ENCODE measurements around the gene MEGF11. TPM values are rescaled to one million over a fixed set of nuclear protein-coding genes. Genes with fewer than 3 reads are reported as not detected.

MEGF11 gene
- total and polyA plus RNA-seq, 9 donors = 0.04 to 11.4 (median 0.40) TPM; not detected in 2

GRCh38 chr15:65948383-65948782 is 305.2 kb downstream of the MEGF11 start:
- Histone ChIP-seq H3K9me3 (no peaks in the 10 kb centered on the region), H3K4me3 (no peak overlapping the region), H3K4me1 (ENCODE audit: insufficient read depth) (no peaks in the 10 kb centered on the region), H3K27ac (no peak overlapping the region), H3K36me3 (no peaks in the 10 kb centered on the region), H3K27me3 (no peaks in the 10 kb centered on the region)
- DNase-seq = no peak
- no peak for TF ChIP-seq CTCF (IDR thresholded peaks at IDR 0.05)
- intact Hi-C loops (cut with DNase I) = no loop called here
- 76 to 82% (median 76%) methylated on average over 8 of the region's 8 CpGs for WGBS, 3 donors

- intact Hi-C loops (cut with DNase I) = no loop called here
- Histone ChIP-seq H3K4me1 (ENCODE audit: insufficient read depth) (no peaks in the 10 kb centered on the region), H3K36me3 (no peaks in the 10 kb centered on the region), H3K27me3 (no peaks in the 10 kb centered on the region), H3K27ac (no peak overlapping the region), H3K9me3 (no peaks in the 10 kb centered on the region), H3K4me3 (no peak overlapping the region)
- TF ChIP-seq CTCF (IDR thresholded peaks at IDR 0.05) (no peak), EP300 (IDR thresholded peaks at IDR 0.05) (no peak), POLR2A (IDR thresholded peaks at IDR 0.05) (no peak)
- DNase-seq = no peak
- WGBS, 3 donors = 64 to 71% (median 67%) methylated on average over 3 of the region's 3 CpGs
These were observed 306.5 kb downstream of the MEGF11 start for GRCh38 chr15:65947041-65947440.

GRCh38 chr15:65945616-65946015 is 307.9 kb downstream of the MEGF11 start:
- Histone ChIP-seq H3K36me3 (no peaks in the 10 kb centered on the region), H3K27ac (no peak overlapping the region), H3K9me3 (no peaks in the 10 kb centered on the region), H3K4me3 (no peak overlapping the region), H3K27me3 (no peaks in the 10 kb centered on the region), H3K4me1 (ENCODE audit: insufficient read depth) (no peaks in the 10 kb centered on the region)
- no peak for TF ChIP-seq POLR2A (IDR thresholded peaks at IDR 0.05)
- no peak for TF ChIP-seq CTCF (IDR thresholded peaks at IDR 0.05)
- no peak for TF ChIP-seq EP300 (IDR thresholded peaks at IDR 0.05)
- 81% methylated on average over 6 of the region's 6 CpGs for WGBS, 3 donors
- intact Hi-C loops (cut with DNase I) = no loop called here
- no peak for DNase-seq

- intact Hi-C loops (cut with DNase I) = no loop called here
- WGBS, 3 donors = 59 to 73% (median 61%) methylated on average over 3 of the region's 3 CpGs
- H3K27ac ChIP-seq = no peak overlapping the region
- no peaks in the 10 kb centered on the region for H3K4me1 ChIP-seq (ENCODE audit: insufficient read depth)
- no peaks in the 10 kb centered on the region for H3K9me3 ChIP-seq
- no peaks in the 10 kb centered on the region for H3K36me3 ChIP-seq
- no peak overlapping the region for H3K4me3 ChIP-seq
- no peak for TF ChIP-seq POLR2A (IDR thresholded peaks at IDR 0.05)
- no peak for TF ChIP-seq CTCF (IDR thresholded peaks at IDR 0.05)
- TF ChIP-seq EP300 (IDR thresholded peaks at IDR 0.05) = no peak
- no peak for DNase-seq
- H3K27me3 ChIP-seq = no peaks in the 10 kb centered on the region
These were observed 309.1 kb downstream of the MEGF11 start for GRCh38 chr15:65944404-65944803.

- no peak overlapping the region for H3K4me3 ChIP-seq
- H3K4me1 ChIP-seq (ENCODE audit: insufficient read depth) = no peaks in the 10 kb centered on the region
- H3K27ac ChIP-seq = no peak overlapping the region
- TF ChIP-seq EP300 (IDR thresholded peaks at IDR 0.05) = no peak
- no peak for TF ChIP-seq CTCF (IDR thresholded peaks at IDR 0.05)
- no peak for TF ChIP-seq POLR2A (IDR thresholded peaks at IDR 0.05)
- no peaks in the 10 kb centered on the region for H3K36me3 ChIP-seq
- 61 to 64% (median 63%) methylated on average over 4 of the region's 4 CpGs for WGBS, 3 donors
- no peaks in the 10 kb centered on the region for H3K9me3 ChIP-seq
- DNase-seq = no peak
- intact Hi-C loops (cut with DNase I) = no loop called here
- no peaks in the 10 kb centered on the region for H3K27me3 ChIP-seq
These were observed 311.1 kb downstream of the MEGF11 start for GRCh38 chr15:65942436-65942835.
